Immature natural killer cell (primary cell): Measurements from ENCODE around the gene KCTD1. TPM values are rescaled to one million over a fixed set of nuclear protein-coding genes. Genes with fewer than 3 reads are reported as not detected.
"Not testable (repeated sequence)": the region's sequence is repeated elsewhere in the genome, so short reads cannot be mapped to it uniquely, and the experiment has no call there.

ENCODE experiments used
- DNase-seq, 3 donors: peaks; one replicate each; pipeline ENCODE4 v3.0.0; 2022; ENCODE audit warnings: mixed read lengths in 1 of 3
- H3K27ac Mint-ChIP-seq, 6 donors: one replicate each; pipeline ENCODE4 v1.8.0; 2020; ENCODE audit warnings: mixed read lengths in 6 of 6, mild to moderate bottlenecking in 5 of 6, inconsistent platforms in 4 of 6, moderate library complexity in 3 of 6
- H3K27me3 Mint-ChIP-seq, 3 donors: one replicate each; pipeline ENCODE4 v1.8.0; 2020 to 2021; ENCODE audit warnings: low read depth in 3 of 3, mild to moderate bottlenecking in 3 of 3, mixed read lengths in 3 of 3, moderate library complexity in 3 of 3, inconsistent platforms in 1 of 3
- H3K36me3 Mint-ChIP-seq, 3 donors: one replicate each; pipeline ENCODE4 v1.8.0; 2020; ENCODE audit warnings: mixed read lengths in 3 of 3, inconsistent platforms in 2 of 3, mild to moderate bottlenecking in 2 of 3
- H3K4me1 Mint-ChIP-seq, 2 donors: one replicate each; pipeline ENCODE4 v1.8.0; 2020; ENCODE audit warnings: inconsistent platforms in 2 of 2, mild to moderate bottlenecking in 2 of 2, mixed read lengths in 2 of 2, moderate library complexity in 1 of 2
- H3K4me3 Mint-ChIP-seq, 5 donors: one replicate each; pipeline ENCODE4 v1.8.0; 2020; ENCODE audit warnings: mild to moderate bottlenecking in 5 of 5, mixed read lengths in 5 of 5, inconsistent platforms in 3 of 5, moderate library complexity in 3 of 5
- H3K9me3 Mint-ChIP-seq, 6 donors: one replicate each; pipeline ENCODE4 v1.8.0; 2020; ENCODE audit warnings: mild to moderate bottlenecking in 6 of 6, mixed read lengths in 6 of 6, inconsistent platforms in 4 of 6, moderate library complexity in 3 of 6
- polyA plus RNA-seq, 3 donors: library from polyadenylated mRNA; unstranded; fragments of 300-500 nt; fragmentation: Illumina TruSeq; gene quantifications; one replicate each; pipeline ENCODE4 v1.2.3, GENCODE V29; 2021

KCTD1 gene
- polyA plus RNA-seq, 3 donors from 2014 or later, result 0.76 to 1.0 TPM; not detected in 1

DNA sequence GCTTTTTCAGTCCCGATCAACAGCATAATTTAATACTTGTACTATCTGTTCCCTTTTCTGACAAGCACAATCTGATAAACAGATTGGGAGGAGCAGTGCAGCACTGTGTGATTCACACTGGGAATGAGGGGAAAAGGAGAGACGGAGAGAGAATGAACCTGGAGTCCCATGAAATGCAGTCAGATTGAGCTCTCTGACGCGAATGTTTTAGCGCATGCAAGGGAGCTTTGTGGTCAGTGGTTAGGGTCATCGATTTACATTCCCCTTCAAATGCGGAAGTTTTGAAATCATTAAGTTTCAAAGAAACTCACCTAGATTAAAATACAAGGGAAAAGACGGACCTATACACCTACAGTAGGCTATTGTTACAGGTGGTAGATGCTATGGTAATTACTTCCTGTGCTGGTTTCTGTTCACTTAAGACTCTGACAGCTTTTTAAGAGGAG, 99.6 kb downstream of the KCTD1 start:
- H3K4me3 Mint-ChIP-seq, result no peak overlapping the region

DNA sequence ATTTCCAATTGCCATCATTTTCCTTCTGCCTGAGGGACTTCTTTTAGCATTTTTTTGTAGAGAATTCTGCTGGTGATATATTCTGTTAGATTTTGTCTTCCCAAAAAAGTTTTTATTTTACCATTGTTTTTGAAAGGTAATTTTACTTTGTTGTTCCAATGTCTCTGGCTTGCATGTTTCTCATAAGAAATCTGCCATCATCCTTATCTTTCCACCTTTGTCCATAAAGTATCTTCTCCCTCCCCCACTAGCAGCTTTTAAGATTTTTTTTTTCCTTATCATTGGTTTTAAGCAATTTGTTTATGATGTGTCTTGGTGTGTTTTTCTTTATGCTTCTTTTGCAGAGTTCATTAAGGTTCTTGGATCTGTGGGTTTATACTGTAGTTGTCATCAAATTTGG, 104.5 kb downstream of the KCTD1 start:
- Mint-ChIP-seq H3K36me3 (peaks cover 0 to 3% (median 0%) of the 10 kb centered on the region in 3 donors), H3K27me3 (peaks cover 2 to 6% (median 2%) of the 10 kb centered on the region in 3 donors)
- DNase-seq, result no peak

More for the DNA sequence above, 99.6 kb downstream of the KCTD1 start:
- DNase-seq, result no peak
- Mint-ChIP-seq H3K9me3 (peaks cover 0 to 6% (median under 1%) of the 10 kb centered on the region in 6 donors), H3K36me3 (peaks cover 0 to 3% (median 0%) of the 10 kb centered on the region in 3 donors), H3K27ac (no peak overlapping the region), H3K27me3 (peaks cover 1 to 5% (median 2%) of the 10 kb centered on the region in 3 donors), H3K4me1 (no peaks in the 10 kb centered on the region)

DNA sequence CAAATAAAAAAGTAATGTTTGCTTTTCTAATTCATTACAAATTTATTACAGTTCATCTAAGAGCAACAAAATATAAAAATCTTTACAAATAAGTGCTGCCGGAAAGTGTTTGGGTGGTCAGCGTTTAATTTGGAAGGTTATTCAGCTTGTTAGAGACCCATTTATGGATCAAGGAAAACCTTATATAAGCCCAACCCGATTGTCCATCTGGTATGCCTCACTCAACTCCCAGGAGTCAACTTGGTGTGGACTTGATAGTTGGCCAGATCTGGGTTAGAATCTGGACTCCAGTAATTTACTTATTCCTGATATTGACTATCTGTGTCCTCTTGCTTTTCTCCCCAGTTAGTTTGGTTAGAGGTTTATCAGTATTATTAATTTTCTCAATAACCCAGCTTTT, 106.2 kb downstream of the KCTD1 start:
- Mint-ChIP-seq H3K27me3 (peaks cover 2 to 9% (median 2%) of the 10 kb centered on the region in 3 donors), H3K27ac (no peak overlapping the region), H3K4me3 (no peak overlapping the region), H3K4me1 (no peaks in the 10 kb centered on the region), H3K36me3 (peaks cover 0 to 3% (median 0%) of the 10 kb centered on the region in 3 donors), H3K9me3 (peaks cover 0 to 4% (median under 1%) of the 10 kb centered on the region in 6 donors)
- no peak for DNase-seq

More for the DNA sequence above, 104.5 kb downstream of the KCTD1 start:
- no peak overlapping the region for H3K4me3 Mint-ChIP-seq
- no peaks in the 10 kb centered on the region for H3K4me1 Mint-ChIP-seq
- peaks cover 0 to 6% (median under 1%) of the 10 kb centered on the region in 6 donors for H3K9me3 Mint-ChIP-seq
- no peak overlapping the region for H3K27ac Mint-ChIP-seq

DNA sequence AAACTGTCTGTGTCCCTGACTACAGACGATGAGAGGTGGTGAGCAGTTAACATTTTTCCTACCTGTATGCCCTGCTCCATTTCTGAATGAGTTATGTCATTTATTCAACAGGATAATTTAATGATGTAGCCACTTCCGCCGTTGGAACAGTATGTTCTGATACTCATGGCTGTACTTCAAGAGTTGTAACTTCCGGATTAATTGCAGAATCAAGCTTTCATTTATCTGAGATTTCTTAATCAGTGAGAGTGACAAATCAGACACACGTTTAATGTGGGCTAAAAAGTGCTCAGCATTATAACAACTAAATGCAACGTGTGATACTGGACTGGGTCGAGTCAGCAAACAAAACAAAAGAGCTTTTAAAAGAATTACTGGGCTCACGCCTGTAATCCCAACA, 107.7 kb downstream of the KCTD1 start:
- H3K4me3 Mint-ChIP-seq, result no peak overlapping the region
- no peaks in the 10 kb centered on the region for H3K4me1 Mint-ChIP-seq
- no peaks in the 10 kb centered on the region for H3K36me3 Mint-ChIP-seq
- H3K9me3 Mint-ChIP-seq, result peaks cover 0 to 5% (median 0%) of the 10 kb centered on the region in 6 donors
- H3K27ac Mint-ChIP-seq, result no peak overlapping the region
- no peak for DNase-seq
- peaks cover 2 to 12% (median 4%) of the 10 kb centered on the region in 3 donors for H3K27me3 Mint-ChIP-seq

DNA sequence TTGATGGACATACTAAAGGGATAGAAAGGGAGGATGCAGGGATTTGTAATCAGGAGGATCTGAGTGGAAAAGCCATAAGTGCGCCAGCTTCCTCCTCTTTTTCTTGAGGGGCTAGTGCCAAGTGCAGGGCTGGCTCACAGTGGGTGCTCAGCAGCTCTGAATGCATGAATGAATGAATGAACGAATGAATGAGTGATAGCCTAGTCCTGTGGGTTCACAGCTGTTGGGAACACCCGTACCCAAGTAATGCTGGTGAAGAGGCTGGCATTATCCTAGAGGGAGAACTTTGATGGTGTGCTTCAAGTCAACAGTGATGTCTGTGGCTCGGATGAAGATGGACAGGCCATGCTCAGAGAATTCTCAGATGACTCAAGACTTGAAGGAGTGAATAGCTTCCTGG, 108.8 kb downstream of the KCTD1 start:
- H3K9me3 Mint-ChIP-seq, result peaks cover 0 to 6% (median 0%) of the 10 kb centered on the region in 6 donors
- DNase-seq, result no peak
- no peaks in the 10 kb centered on the region for H3K4me1 Mint-ChIP-seq
- H3K27me3 Mint-ChIP-seq, result peaks cover 2 to 12% (median 5%) of the 10 kb centered on the region in 3 donors
- no peak overlapping the region for H3K4me3 Mint-ChIP-seq
- no peak overlapping the region for H3K27ac Mint-ChIP-seq
- H3K36me3 Mint-ChIP-seq, result no peaks in the 10 kb centered on the region

DNA sequence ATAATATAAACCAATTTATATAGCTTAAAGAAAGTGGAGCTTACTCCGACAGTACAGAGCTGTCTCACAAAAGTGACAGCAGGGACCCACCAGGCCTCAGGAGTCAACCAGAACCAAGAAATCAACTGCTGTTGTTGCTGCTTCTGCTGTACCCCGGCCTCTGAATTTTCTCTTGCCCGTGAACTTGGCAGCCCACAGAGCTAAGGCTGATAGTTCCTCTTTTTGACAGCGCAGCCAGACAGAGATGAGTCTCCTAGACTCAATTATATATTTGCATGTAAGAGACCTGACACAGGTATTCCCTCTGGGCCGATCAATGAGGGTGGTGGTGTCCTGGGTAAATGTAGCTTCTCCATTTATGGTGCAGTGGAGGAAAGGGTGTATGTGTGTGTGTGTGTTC, 109.4 kb downstream of the KCTD1 start:
- Mint-ChIP-seq H3K4me3 (no peak overlapping the region), H3K27ac (no peak overlapping the region), H3K9me3 (peaks cover 0 to 6% (median 0%) of the 10 kb centered on the region in 6 donors), H3K27me3 (peaks cover 2 to 12% (median 5%) of the 10 kb centered on the region in 3 donors), H3K36me3 (no peaks in the 10 kb centered on the region), H3K4me1 (no peaks in the 10 kb centered on the region)
- no peak for DNase-seq

DNA sequence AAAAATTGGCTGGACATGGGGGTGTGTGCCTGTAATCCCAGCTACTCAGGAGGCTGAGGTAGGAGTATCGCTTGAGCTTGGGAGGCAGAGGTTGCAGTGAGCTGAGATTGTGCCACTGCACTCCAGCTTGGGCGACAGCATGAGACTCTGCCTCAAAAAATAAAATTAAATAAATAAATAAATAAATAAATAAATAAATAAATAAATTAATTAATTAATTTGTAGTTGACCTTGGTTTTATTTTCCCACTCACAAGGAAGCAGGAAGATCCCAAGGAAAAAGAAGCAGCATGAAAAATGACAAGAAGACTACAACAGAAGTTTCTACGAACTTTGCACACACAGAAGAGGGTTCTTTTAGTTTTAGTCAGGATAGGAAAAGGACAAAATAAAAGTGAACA, 110.7 kb downstream of the KCTD1 start:
- H3K4me1 Mint-ChIP-seq, H3K27ac Mint-ChIP-seq, H3K9me3 Mint-ChIP-seq, DNase-seq, H3K36me3 Mint-ChIP-seq, H3K4me3 Mint-ChIP-seq: not testable (repeated sequence)
- peaks cover 5 to 12% (median 5%) of the 10 kb centered on the region in 3 donors for H3K27me3 Mint-ChIP-seq

DNA sequence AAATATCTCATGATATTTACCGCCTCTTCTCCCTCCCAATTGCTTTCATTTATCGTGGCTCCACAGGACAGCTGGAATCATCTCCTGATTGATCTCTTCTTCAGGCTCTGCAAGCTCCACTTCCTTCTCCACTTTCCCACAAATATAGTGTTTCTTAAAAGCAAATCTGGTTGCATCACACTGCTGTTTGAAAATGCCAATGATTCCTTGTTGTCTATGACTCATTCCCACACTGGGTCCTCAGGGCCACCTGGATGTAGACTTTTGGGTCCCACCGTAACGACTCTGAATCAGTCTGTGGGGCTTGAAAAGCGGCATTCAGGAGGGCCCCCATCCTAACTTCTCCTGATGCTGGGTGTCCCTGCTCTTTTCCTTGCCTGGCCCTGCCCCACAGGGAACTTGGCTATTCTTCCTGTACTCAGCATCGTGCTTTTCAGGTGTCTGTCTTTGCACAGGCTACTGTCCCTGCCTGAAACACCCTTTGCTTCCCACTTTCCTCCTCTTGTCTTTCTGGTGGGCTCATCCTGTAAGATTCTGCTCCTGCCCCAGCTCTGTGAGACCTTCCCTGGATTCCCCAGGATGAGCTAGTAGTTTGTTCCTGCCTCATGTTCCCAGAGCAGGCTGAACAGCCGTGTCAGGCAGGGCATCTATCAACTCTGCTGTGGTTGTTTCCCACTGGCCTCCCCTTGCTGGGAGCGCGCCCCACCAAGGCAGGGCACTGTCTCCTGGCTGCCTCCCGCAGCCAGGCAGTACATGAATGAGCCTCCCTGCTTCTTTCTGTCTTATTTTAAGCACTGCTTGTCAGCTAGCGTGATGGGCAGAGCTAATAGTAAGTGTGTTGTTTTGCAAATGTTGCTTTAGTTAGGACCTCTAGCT, 111.9 kb downstream of the KCTD1 start:
- Mint-ChIP-seq H3K27ac (no peak overlapping the region), H3K27me3 (peaks cover 5 to 12% (median 5%) of the 10 kb centered on the region in 3 donors), H3K4me1 (no peaks in the 10 kb centered on the region), H3K36me3 (no peaks in the 10 kb centered on the region), H3K9me3 (peaks cover 0 to 8% (median 0%) of the 10 kb centered on the region in 6 donors), H3K4me3 (no peak overlapping the region)
- DNase-seq, result no peak

DNA sequence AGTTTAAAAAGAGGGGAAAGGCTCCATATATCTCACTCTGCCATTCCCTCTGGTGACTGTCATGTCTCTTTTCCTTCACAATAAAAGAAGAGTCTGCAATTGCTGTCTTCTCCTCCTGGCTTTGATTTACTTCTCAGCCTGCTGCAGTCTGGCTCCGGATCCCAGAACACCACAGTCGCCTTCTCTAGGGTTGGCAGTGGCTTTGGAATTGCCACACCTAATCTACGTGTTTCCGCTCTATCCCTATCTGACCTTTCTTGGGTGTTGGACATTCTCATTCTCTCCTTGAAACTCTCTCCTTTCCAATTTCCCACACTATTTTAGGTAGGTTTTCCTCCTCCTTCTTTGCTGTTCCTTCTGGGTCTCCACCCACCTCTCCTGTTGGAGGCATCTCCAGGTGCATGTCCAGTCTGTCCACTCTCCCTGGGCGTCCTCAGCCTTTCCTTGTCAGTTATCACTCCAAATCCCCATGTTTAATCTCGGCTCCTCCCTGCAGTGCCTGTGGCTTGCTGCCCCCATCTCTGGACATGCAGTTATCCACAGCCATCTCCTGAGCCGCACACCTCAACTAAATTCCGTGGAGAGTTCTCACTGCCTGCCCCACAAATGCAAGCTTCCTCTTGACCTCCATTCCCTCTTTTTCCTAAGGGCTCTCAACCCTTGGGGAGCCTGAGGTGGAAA, 112.8 kb downstream of the KCTD1 start:
- no peak for DNase-seq
- no peaks in the 10 kb centered on the region for H3K36me3 Mint-ChIP-seq
- no peaks in the 10 kb centered on the region for H3K4me1 Mint-ChIP-seq
- H3K27ac Mint-ChIP-seq, result no peak overlapping the region
- H3K27me3 Mint-ChIP-seq, result peaks cover 5 to 12% (median 5%) of the 10 kb centered on the region in 3 donors
- H3K9me3 Mint-ChIP-seq, result peaks cover 0 to 8% (median 0%) of the 10 kb centered on the region in 6 donors
- H3K4me3 Mint-ChIP-seq, result no peak overlapping the region

DNA sequence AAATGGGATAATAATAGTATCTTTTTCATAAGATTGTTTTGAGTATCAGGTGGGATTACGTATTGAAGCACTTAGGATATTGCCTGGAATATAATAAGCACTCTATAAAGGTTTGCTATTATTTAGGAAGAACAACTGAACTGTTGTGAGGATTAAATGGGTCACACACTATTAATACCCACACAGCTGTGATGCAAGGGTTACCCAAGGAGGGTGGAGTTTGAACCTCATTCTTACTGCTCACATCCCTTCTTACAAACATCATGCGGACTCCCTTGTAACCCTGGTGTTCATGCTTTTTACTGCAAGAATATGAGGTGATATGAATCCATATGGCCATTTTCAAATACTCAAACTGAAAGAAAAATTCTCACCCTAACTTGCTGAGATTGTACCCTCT, 113.5 kb downstream of the KCTD1 start:
- H3K9me3 Mint-ChIP-seq, result peaks cover 0 to 8% (median 0%) of the 10 kb centered on the region in 6 donors
- H3K4me3 Mint-ChIP-seq, result no peak overlapping the region
- no peak overlapping the region for H3K27ac Mint-ChIP-seq
- no peaks in the 10 kb centered on the region for H3K4me1 Mint-ChIP-seq
- H3K27me3 Mint-ChIP-seq, result peaks cover 5 to 12% (median 5%) of the 10 kb centered on the region in 3 donors
- no peak for DNase-seq
- no peaks in the 10 kb centered on the region for H3K36me3 Mint-ChIP-seq

DNA sequence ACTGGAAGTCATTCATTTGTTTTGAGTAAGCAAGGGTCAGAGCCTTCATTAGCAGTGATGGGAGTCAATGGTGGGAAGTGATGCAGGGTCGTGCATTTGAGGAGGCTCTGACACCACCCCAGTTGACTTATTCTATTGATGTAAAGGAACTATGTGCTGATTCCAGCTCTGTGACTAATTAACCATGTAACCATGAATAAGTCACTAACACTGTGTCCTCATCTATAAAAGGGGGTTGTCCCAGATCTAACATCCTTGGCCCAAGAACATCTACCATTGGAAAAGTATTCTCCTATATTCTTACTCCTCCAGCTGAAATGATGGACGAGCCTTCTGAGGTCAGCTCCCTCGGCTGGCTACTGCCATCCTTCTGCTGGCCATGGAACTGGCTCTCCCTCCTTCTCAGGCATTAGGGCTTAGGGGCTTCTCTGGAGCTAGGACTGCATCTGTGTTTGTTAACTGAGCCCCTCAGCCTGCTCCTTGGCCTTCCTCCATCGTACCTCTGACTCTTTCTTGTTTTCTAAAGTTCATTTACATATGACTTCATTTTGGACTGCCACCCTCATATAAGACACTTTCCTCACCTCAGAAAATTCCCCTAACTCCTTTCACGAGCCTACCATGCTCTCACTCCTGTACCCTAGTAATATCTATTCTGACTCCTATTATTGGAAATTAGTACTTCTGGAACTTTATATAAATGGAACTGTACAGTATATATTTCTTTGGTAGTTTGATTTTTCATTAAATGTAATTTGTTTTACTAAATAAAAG, 115.5 kb downstream of the KCTD1 start:
- Mint-ChIP-seq H3K4me3 (no peak overlapping the region), H3K4me1 (no peaks in the 10 kb centered on the region), H3K27ac (no peak overlapping the region), H3K36me3 (no peaks in the 10 kb centered on the region), H3K27me3 (peaks cover 5 to 6% (median 5%) of the 10 kb centered on the region in 3 donors), H3K9me3 (peaks cover 0 to 10% (median 0%) of the 10 kb centered on the region in 6 donors)
- DNase-seq, result no peak

DNA sequence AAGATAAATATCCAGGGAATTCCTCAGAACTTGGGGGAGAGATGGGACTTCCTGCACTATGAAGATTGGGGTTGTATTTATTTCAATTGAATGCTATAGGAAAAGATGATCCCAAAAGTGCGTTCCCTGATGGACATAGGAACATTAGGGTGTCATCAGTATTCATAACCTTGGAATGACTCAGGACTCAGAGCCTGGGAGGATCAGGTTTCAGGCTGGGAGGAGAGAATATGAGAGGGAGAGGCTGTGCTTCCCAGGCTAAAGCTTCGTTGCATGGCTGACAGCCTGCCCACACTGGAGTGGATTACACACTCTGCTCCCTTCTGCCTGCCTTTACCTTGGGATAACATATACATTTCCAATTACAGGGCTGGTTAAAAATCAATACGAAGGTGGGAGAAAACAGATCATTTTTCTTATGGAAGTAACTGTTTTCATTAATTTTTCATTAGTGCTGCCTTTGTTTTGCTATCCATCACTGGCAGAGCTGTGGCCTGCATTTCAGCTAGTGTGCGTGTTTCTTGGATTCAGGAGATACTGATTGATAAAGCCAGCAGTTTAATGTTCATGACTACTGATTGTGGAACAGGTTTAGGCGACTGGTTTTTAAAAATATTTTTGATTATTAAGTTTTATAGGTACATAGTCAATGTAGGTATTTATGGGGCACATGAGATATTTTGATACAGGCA, 118.7 kb downstream of the KCTD1 start:
- peaks cover 0 to 4% (median 0%) of the 10 kb centered on the region in 6 donors for H3K9me3 Mint-ChIP-seq
- DNase-seq, result no peak
- H3K4me1 Mint-ChIP-seq, result peaks cover under 1 to 4% of the 10 kb centered on the region in 2 donors
- H3K4me3 Mint-ChIP-seq, result no peak overlapping the region
- H3K27me3 Mint-ChIP-seq, result peaks cover 0 to 5% (median 0%) of the 10 kb centered on the region in 3 donors
- H3K36me3 Mint-ChIP-seq, result no peaks in the 10 kb centered on the region
- no peak overlapping the region for H3K27ac Mint-ChIP-seq

DNA sequence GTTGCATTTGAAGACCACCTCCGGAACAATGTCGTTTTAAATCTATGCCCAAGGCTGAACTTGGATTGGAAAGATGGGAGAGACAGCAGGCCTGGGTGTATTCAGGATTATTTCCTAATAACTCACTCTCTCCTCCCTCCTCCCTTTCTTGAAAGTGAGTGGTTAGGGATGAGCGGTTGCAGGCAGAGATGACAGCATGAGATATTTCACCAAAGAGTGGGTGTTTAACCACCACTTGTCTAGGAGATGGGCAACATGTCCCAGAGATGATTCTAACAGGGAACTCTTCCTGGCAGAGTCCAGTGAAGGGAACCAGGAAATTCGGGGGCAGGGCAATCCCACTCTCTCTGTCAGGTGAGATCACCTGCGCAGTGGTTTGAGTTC, 123.2 kb downstream of the KCTD1 start:
- peaks cover 0 to 4% (median 4%) of the 10 kb centered on the region in 3 donors for H3K27me3 Mint-ChIP-seq
- no peak overlapping the region for H3K4me3 Mint-ChIP-seq
- H3K9me3 Mint-ChIP-seq, result peaks cover 0 to 2% (median 0%) of the 10 kb centered on the region in 6 donors
- H3K36me3 Mint-ChIP-seq, result no peaks in the 10 kb centered on the region
- no peak for DNase-seq
- no peak overlapping the region for H3K27ac Mint-ChIP-seq
- peaks cover 1 to 4% of the 10 kb centered on the region in 2 donors for H3K4me1 Mint-ChIP-seq
